ENCODE data around the gene NANOS1. TPM values are rescaled to one million over a fixed set of nuclear protein-coding genes. Genes with fewer than 3 reads are reported as not detected.

The NANOS1 gene
- total and polyA plus RNA-seq, 9 of the 15 experiments (the other 6 are each of a cell fraction or from before 2014, with no cell fraction given): 0.14 to 1.6 (median 0.83) TPM; not detected in 1

DNA sequence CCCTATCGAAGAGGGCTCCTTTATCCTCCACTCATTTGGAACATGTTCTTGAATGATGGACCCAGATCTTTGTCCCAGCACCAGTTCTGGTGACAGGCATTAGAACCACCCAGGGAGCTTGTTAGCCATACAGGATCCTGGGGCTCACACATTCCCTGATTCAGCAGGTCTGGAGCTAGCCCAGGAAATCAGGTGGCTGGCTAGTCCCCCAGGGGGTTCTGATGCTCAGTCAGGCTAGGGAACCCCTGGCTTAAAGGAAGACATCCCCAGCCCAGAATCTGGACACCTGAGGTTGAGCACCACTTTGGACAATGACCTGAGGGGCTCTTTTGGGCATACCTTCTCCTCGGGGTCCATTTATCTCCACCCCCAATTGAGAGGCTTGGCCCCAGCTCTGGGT lies 37.0 kb upstream of the NANOS1 start:
- Histone ChIP-seq H3K4me3 (no peak overlapping the region), H3K4me1 (replicated peaks in 1 of 2; ENCODE audit: control insufficient read depth in 2 of 2, insufficient read depth in 2 of 2, low read length in 2 of 2) (no peaks in the 10 kb centered on the region), H3K9ac (ENCODE audit: insufficient read depth in 1 of 2, low read depth in 2 of 2, low read length in 2 of 2) (no peak overlapping the region), H3K9me1 (ENCODE audit: control insufficient read depth, insufficient read depth, low read length) (no peaks in the 10 kb centered on the region), H3K79me2 (ENCODE audit: control insufficient read depth, insufficient read depth, low read length) (no peaks in the 10 kb centered on the region), H4K20me1 (replicated peaks; ENCODE audit: control insufficient read depth, insufficient read depth, low read length) (no peaks in the 10 kb centered on the region), H3K36me3 (ENCODE audit: control insufficient read depth, insufficient read depth, low read length) (no peaks in the 10 kb centered on the region), H3K9me3 (replicated peaks; ENCODE audit: control insufficient read depth, insufficient read depth, low read depth, low read length) (no peaks in the 10 kb centered on the region), H2AFZ (ENCODE audit: low read depth, low read length) (no peak overlapping the region), H3K27me3 (ENCODE audit: control insufficient read depth in 2 of 2, insufficient read depth in 2 of 2, low read length in 2 of 2) (peaks cover 0 to 12% of the 10 kb centered on the region in 2 experiments; a peak in 2 of 5 replicates), H3K27ac (ENCODE audit: extremely low read depth, low read depth, low read length) (no peak overlapping the region), H3K4me2 (ENCODE audit: insufficient read depth, low read length) (no peak overlapping the region)
- DNase-seq (ENCODE audit: extremely low read depth in 1 of 4, low spot score in 3 of 4) (no peak), ATAC-seq (no peak), FAIRE-seq (no peak)
- BruUV-seq (replicated peaks): no TSS peak
- ChIA-PET POLR2A (no interaction called here), CTCF (ENCODE audit: low intra/inter-chr PET ratio) (no interaction called here)
- intact Hi-C loops (cut with micrococcal nuclease) (no loop called here), in situ Hi-C loops (cut with MboI) (no loop called here)
- 0% methylated on average over 2 of the region's 2 CpGs for WGBS (ENCODE audit: insufficient coverage, low coverage, missing lambda C conversion rate)
- TF ChIP-seq SP2 (IDR thresholded peaks at IDR 0.05; ENCODE audit: extremely low read depth, low read depth, low read length, poor library complexity, severe bottlenecking) (no peak), MCM3 (IDR thresholded peaks at IDR 0.05) (no peak), MAZ (CRISPR knock-in tag; conservative IDR thresholded peaks at IDR 0.05 in 1 of 2, IDR thresholded peaks at IDR 0.05 in 1 of 2) (no peak), TARDBP (IDR thresholded peaks at IDR 0.05) (no peak), DIDO1 (tag; IDR thresholded peaks at IDR 0.05; ENCODE audit: low read depth) (no peak)
- TF ChIP-seq, protein P1, sequence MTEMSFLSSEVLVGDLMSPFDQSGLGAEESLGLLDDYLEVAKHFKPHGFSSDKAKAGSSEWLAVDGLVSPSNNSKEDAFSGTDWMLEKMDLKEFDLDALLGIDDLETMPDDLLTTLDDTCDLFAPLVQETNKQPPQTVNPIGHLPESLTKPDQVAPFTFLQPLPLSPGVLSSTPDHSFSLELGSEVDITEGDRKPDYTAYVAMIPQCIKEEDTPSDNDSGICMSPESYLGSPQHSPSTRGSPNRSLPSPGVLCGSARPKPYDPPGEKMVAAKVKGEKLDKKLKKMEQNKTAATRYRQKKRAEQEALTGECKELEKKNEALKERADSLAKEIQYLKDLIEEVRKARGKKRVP (CRISPR knock-in tag; IDR thresholded peaks at IDR 0.05): no peak
- TF ChIP-seq, protein P2, sequence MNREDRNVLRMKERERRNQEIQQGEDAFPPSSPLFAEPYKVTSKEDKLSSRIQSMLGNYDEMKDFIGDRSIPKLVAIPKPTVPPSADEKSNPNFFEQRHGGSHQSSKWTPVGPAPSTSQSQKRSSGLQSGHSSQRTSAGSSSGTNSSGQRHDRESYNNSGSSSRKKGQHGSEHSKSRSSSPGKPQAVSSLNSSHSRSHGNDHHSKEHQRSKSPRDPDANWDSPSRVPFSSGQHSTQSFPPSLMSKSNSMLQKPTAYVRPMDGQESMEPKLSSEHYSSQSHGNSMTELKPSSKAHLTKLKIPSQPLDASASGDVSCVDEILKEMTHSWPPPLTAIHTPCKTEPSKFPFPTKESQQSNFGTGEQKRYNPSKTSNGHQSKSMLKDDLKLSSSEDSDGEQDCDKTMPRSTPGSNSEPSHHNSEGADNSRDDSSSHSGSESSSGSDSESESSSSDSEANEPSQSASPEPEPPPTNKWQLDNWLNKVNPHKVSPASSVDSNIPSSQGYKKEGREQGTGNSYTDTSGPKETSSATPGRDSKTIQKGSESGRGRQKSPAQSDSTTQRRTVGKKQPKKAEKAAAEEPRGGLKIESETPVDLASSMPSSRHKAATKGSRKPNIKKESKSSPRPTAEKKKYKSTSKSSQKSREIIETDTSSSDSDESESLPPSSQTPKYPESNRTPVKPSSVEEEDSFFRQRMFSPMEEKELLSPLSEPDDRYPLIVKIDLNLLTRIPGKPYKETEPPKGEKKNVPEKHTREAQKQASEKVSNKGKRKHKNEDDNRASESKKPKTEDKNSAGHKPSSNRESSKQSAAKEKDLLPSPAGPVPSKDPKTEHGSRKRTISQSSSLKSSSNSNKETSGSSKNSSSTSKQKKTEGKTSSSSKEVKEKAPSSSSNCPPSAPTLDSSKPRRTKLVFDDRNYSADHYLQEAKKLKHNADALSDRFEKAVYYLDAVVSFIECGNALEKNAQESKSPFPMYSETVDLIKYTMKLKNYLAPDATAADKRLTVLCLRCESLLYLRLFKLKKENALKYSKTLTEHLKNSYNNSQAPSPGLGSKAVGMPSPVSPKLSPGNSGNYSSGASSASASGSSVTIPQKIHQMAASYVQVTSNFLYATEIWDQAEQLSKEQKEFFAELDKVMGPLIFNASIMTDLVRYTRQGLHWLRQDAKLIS (CRISPR knock-in tag; IDR thresholded peaks at IDR 0.05): no peak
